ENCODE data around the gene CD93.

The CD93 gene

GRCh38 chr20:23062632-23063031 lies 23.5 kb downstream of the CD93 start:
- TF ChIP-seq SIN3A (IDR thresholded peaks at IDR 0.05; ENCODE audit: borderline replicate concordance, insufficient read depth, low read length) (no peak), REST (IDR thresholded peaks at IDR 0.05; ENCODE audit: insufficient read depth in 1 of 2, low read depth in 2 of 2, low read length in 2 of 2) (no peak), FOXP2 (optimal IDR thresholded peaks at IDR 0.05; ENCODE audit: borderline replicate concordance, extremely low read depth, extremely low read length, insufficient read depth) (no peak), TAF1 (IDR thresholded peaks at IDR 0.05; ENCODE audit: borderline replicate concordance, insufficient read depth, low read length) (no peak), POLR2AphosphoS5 (IDR thresholded peaks at IDR 0.05; ENCODE audit: low read depth, low read length) (no peak)

- no peak for TF ChIP-seq TAF1 (IDR thresholded peaks at IDR 0.05; ENCODE audit: borderline replicate concordance, insufficient read depth, low read length)
- no peak for TF ChIP-seq REST (IDR thresholded peaks at IDR 0.05; ENCODE audit: insufficient read depth in 1 of 2, low read depth in 2 of 2, low read length in 2 of 2)
- no peak for TF ChIP-seq FOXP2 (optimal IDR thresholded peaks at IDR 0.05; ENCODE audit: borderline replicate concordance, extremely low read depth, extremely low read length, insufficient read depth)
- TF ChIP-seq POLR2AphosphoS5 (IDR thresholded peaks at IDR 0.05; ENCODE audit: low read depth, low read length), result no peak
- TF ChIP-seq SIN3A (IDR thresholded peaks at IDR 0.05; ENCODE audit: borderline replicate concordance, insufficient read depth, low read length), result no peak
Measured at GRCh38 chr20:23061734-23062561, 24.2 kb downstream of the CD93 start.

GRCh38 chr20:23061262-23061661 lies 24.9 kb downstream of the CD93 start:
- TF ChIP-seq TAF1 (IDR thresholded peaks at IDR 0.05; ENCODE audit: borderline replicate concordance, insufficient read depth, low read length) (no peak), POLR2AphosphoS5 (IDR thresholded peaks at IDR 0.05; ENCODE audit: low read depth, low read length) (no peak), REST (IDR thresholded peaks at IDR 0.05; ENCODE audit: insufficient read depth in 1 of 2, low read depth in 2 of 2, low read length in 2 of 2) (no peak), FOXP2 (optimal IDR thresholded peaks at IDR 0.05; ENCODE audit: borderline replicate concordance, extremely low read depth, extremely low read length, insufficient read depth) (no peak), SIN3A (IDR thresholded peaks at IDR 0.05; ENCODE audit: borderline replicate concordance, insufficient read depth, low read length) (no peak)

GRCh38 chr20:23060629-23061028 lies 25.5 kb downstream of the CD93 start:
- TF ChIP-seq REST (IDR thresholded peaks at IDR 0.05; ENCODE audit: insufficient read depth in 1 of 2, low read depth in 2 of 2, low read length in 2 of 2) (no peak), TAF1 (IDR thresholded peaks at IDR 0.05; ENCODE audit: borderline replicate concordance, insufficient read depth, low read length) (no peak), SIN3A (IDR thresholded peaks at IDR 0.05; ENCODE audit: borderline replicate concordance, insufficient read depth, low read length) (no peak), POLR2AphosphoS5 (IDR thresholded peaks at IDR 0.05; ENCODE audit: low read depth, low read length) (no peak), FOXP2 (optimal IDR thresholded peaks at IDR 0.05; ENCODE audit: borderline replicate concordance, extremely low read depth, extremely low read length, insufficient read depth) (no peak)
